Mononuclear cell (primary cell): ENCODE data around the gene DLGAP1. TPM values are rescaled to one million over a fixed set of nuclear protein-coding genes. Genes with fewer than 3 reads are reported as not detected.

Source experiments
- H3K27me3 ChIP-seq: 2 replicates; pipeline ENCODE4 v1.6.0; 2011; ENCODE audit warnings: low read length, control low read depth; ENCODE audit not compliant: insufficient read depth
- H3K4me1 ChIP-seq: 2 replicates; pipeline ENCODE4 v1.5.1; 2011; ENCODE audit warnings: mild to moderate bottlenecking, low read length, control low read depth; ENCODE audit not compliant: insufficient read depth
- H3K4me3 ChIP-seq: 2 replicates; pipeline ENCODE4 v1.5.1; 2011; ENCODE audit warnings: mild to moderate bottlenecking, low read length, moderate library complexity
- H3K9me3 ChIP-seq: 2 replicates; pipeline ENCODE4 v1.5.1; 2011; ENCODE audit warnings: low read depth, mild to moderate bottlenecking, control low read depth, low read length
- total RNA-seq: library from RNA; depleted of rRNA; stranded (reverse); fragments of >200 nt; gene quantifications from one replicate; pipeline ENCODE4 v1.2.3, GENCODE V29; 2012

Gene DLGAP1
- total RNA-seq, 1 donor: 0.42 TPM

GRCh38 chr18:3463051-3463450, 992.1 kb downstream of the DLGAP1 start:
- H3K27me3 ChIP-seq: no peaks in the 10 kb centered on the region
- H3K4me1 ChIP-seq: peaks cover 23% of the 10 kb centered on the region
- H3K4me3 ChIP-seq: no peak overlapping the region
- no peaks in the 10 kb centered on the region for H3K9me3 ChIP-seq

- H3K4me1 ChIP-seq: peaks cover 18% of the 10 kb centered on the region
- no peaks in the 10 kb centered on the region for H3K27me3 ChIP-seq
Measured at GRCh38 chr18:3461704-3462103, 993.4 kb downstream of the DLGAP1 start.

GRCh38 chr18:3460823-3461398, 994.2 kb downstream of the DLGAP1 start:
- H3K4me3 ChIP-seq: no peak overlapping the region
- no peaks in the 10 kb centered on the region for H3K9me3 ChIP-seq
- H3K27me3 ChIP-seq: no peaks in the 10 kb centered on the region
- H3K4me1 ChIP-seq: peaks cover 10% of the 10 kb centered on the region

More at GRCh38 chr18:3461704-3462103, 993.4 kb downstream of the DLGAP1 start:
- Histone ChIP-seq H3K4me3 (no peak overlapping the region), H3K9me3 (no peaks in the 10 kb centered on the region)

GRCh38 chr18:3458952-3459853, 995.9 kb downstream of the DLGAP1 start:
- no peaks in the 10 kb centered on the region for H3K9me3 ChIP-seq
- peaks cover 9% of the 10 kb centered on the region for H3K4me1 ChIP-seq
- no peak overlapping the region for H3K4me3 ChIP-seq
- H3K27me3 ChIP-seq: no peaks in the 10 kb centered on the region

- Histone ChIP-seq H3K4me1 (peaks cover 17% of the 10 kb centered on the region), H3K9me3 (no peaks in the 10 kb centered on the region), H3K4me3 (no peak overlapping the region), H3K27me3 (no peaks in the 10 kb centered on the region)
Measured at GRCh38 chr18:3458378-3458777, 996.7 kb downstream of the DLGAP1 start.

GRCh38 chr18:3457261-3457724, 997.8 kb downstream of the DLGAP1 start:
- no peak overlapping the region for H3K4me3 ChIP-seq
- no peaks in the 10 kb centered on the region for H3K27me3 ChIP-seq
- peaks cover 28% of the 10 kb centered on the region for H3K4me1 ChIP-seq
- no peaks in the 10 kb centered on the region for H3K9me3 ChIP-seq

- Histone ChIP-seq H3K4me1 (peaks cover 32% of the 10 kb centered on the region), H3K27me3 (no peaks in the 10 kb centered on the region), H3K4me3 (no peak overlapping the region), H3K9me3 (no peaks in the 10 kb centered on the region)
Measured at GRCh38 chr18:3456686-3457069, 998.4 kb downstream of the DLGAP1 start.

GRCh38 chr18:3455907-3456685, 999.0 kb downstream of the DLGAP1 start:
- no peaks in the 10 kb centered on the region for H3K27me3 ChIP-seq
- H3K4me3 ChIP-seq: no peak overlapping the region
- no peaks in the 10 kb centered on the region for H3K9me3 ChIP-seq
- H3K4me1 ChIP-seq: peaks cover 38% of the 10 kb centered on the region

GRCh38 chr18:3455090-3455635, 999.9 kb downstream of the DLGAP1 start:
- H3K27me3 ChIP-seq: no peaks in the 10 kb centered on the region
- no peak overlapping the region for H3K4me3 ChIP-seq
- peaks cover 45% of the 10 kb centered on the region for H3K4me1 ChIP-seq
- H3K9me3 ChIP-seq: no peaks in the 10 kb centered on the region

- no peaks in the 10 kb centered on the region for H3K9me3 ChIP-seq
- H3K4me3 ChIP-seq: peak overlapping the region; percentile 24
- peaks cover 46% of the 10 kb centered on the region for H3K4me1 ChIP-seq
- H3K27me3 ChIP-seq: no peaks in the 10 kb centered on the region
Measured at GRCh38 chr18:3454365-3455089, 1000.6 kb downstream of the DLGAP1 start.

GRCh38 chr18:3453540-3454364, 1001.4 kb downstream of the DLGAP1 start:
- Histone ChIP-seq H3K27me3 (no peaks in the 10 kb centered on the region), H3K4me1 (peaks cover 46% of the 10 kb centered on the region), H3K4me3 (peak overlapping the region; percentile 24), H3K9me3 (no peaks in the 10 kb centered on the region)

- no peaks in the 10 kb centered on the region for H3K27me3 ChIP-seq
- H3K4me1 ChIP-seq: peaks cover 47% of the 10 kb centered on the region
- H3K9me3 ChIP-seq: no peaks in the 10 kb centered on the region
- peak overlapping the region; percentile 93 for H3K4me3 ChIP-seq
Measured at GRCh38 chr18:3452750-3453539, 1002.2 kb downstream of the DLGAP1 start.
